SK-N-SH (cell line): ENCODE data around the gene SDCCAG8. TPM values are rescaled to one million over a fixed set of nuclear protein-coding genes. Genes with fewer than 3 reads are reported as not detected.

Experiments used
- CTCF ChIA-PET: fragments of 300-600, 350-600 bp; formaldehyde crosslinking; extraction: SDS; loops from one replicate; lab custom pipeline; 2021; lab: Yijun Ruan, JAX
- POLR2A ChIA-PET: fragments of 350-600 bp; sonication (Branson Sonifier 250); formaldehyde crosslinking; extraction: SDS; loops from one replicate; lab custom pipeline; 2020; ENCODE audit warnings: antibody characterized with exemption, inconsistent platforms; lab: Yijun Ruan, JAX
- DNase-seq: peaks from one replicate; pipeline ENCODE4 v3.0.0; 2012
- H2AFZ ChIP-seq: fragments of 200-600 bp; sonication (generic); 2 replicates; pipeline ENCODE4 v1.8.1; 2016; ENCODE audit warnings: antibody characterized with exemption, mild to moderate bottlenecking, low read depth
- H3F3A ChIP-seq: fragments of 200-600 bp; sonication (generic); replicated peaks from 2 replicates; pipeline ENCODE3; 2016; ENCODE audit warnings: antibody characterized with exemption, mild to moderate bottlenecking; ENCODE audit not compliant: insufficient read depth
- H3K27ac ChIP-seq, 2 experiments: fragments of 200-500 bp in 1 of 2; fragments of 200-600 bp in 1 of 2; sonication (Bioruptor generic) in 1 of 2; sonication (generic), shearing (Covaris generic) in 1 of 2; 2 replicates each; pipeline versions ENCODE4 v1.5.1 to v1.6.1; 2014 to 2016; ENCODE audit warnings: low read depth in 2 of 2, inconsistent platforms in 1 of 2, low read length in 1 of 2, mild to moderate bottlenecking in 1 of 2, mixed read lengths in 1 of 2
- H3K27me3 ChIP-seq: fragments of 200-600 bp; sonication (generic), shearing (Covaris generic); 2 replicates; pipeline ENCODE4 v1.6.1; 2016; ENCODE audit warnings: mixed run types; ENCODE audit not compliant: insufficient read depth
- H3K36me3 ChIP-seq, 2 experiments: fragments of 200-500 bp in 1 of 2; fragments of 200-600 bp in 1 of 2; sonication (Bioruptor generic) in 1 of 2; sonication (generic) in 1 of 2; replicated peaks in 1 of 2; 2 replicates each; pipeline versions ENCODE3 to v1.5.1; 2014 to 2016; ENCODE audit warnings: low read length in 1 of 2, mild to moderate bottlenecking in 1 of 2; ENCODE audit not compliant: insufficient read depth in 2 of 2, control insufficient read depth in 1 of 2
- H3K4me1 ChIP-seq, 2 experiments: fragments of 200-500 bp in 1 of 2; fragments of 200-600 bp in 1 of 2; sonication (Bioruptor generic) in 1 of 2; sonication (generic), shearing (Covaris generic) in 1 of 2; 2 replicates each; pipeline versions ENCODE4 v1.5.1 to v1.6.1; 2014 to 2016; ENCODE audit warnings: low read depth in 1 of 2, low read length in 1 of 2, mixed run types in 1 of 2; ENCODE audit not compliant: insufficient read depth in 2 of 2, control insufficient read depth in 1 of 2
- H3K4me2 ChIP-seq: fragments of 200-600 bp; sonication (generic), shearing (Covaris generic); 2 replicates; pipeline ENCODE4 v1.6.1; 2017; ENCODE audit warnings: mixed run types
- H3K4me3 ChIP-seq, 2 experiments: fragments of 200-500 bp in 1 of 2; fragments of 200-600 bp in 1 of 2; sonication (Bioruptor generic) in 1 of 2; sonication (generic), shearing (Covaris generic) in 1 of 2; 2 replicates each; pipeline versions ENCODE4 v1.5.1 to v1.8.1; 2014 to 2016; ENCODE audit warnings: low read depth in 2 of 2, inconsistent platforms in 1 of 2, low read length in 1 of 2, mild to moderate bottlenecking in 1 of 2, mixed read lengths in 1 of 2, moderate library complexity in 1 of 2
- H3K79me2 ChIP-seq: fragments of 200-600 bp; sonication (generic); 2 replicates; pipeline ENCODE4 v1.8.1; 2017; ENCODE audit warnings: mild to moderate bottlenecking; ENCODE audit not compliant: insufficient read depth
- H3K9ac ChIP-seq: fragments of 200-600 bp; sonication (generic); 2 replicates; pipeline ENCODE4 v1.6.1; 2017; ENCODE audit warnings: mixed run types
- H3K9me2 ChIP-seq: fragments of 200-600 bp; sonication (generic); 2 replicates; pipeline ENCODE4 v1.6.1; 2017; ENCODE audit warnings: mixed run types
- H3K9me3 ChIP-seq: fragments of 200-600 bp; sonication (generic); 2 replicates; pipeline ENCODE4 v1.6.1; 2017; ENCODE audit warnings: mixed run types, mild to moderate bottlenecking, moderate library complexity
- H4K20me1 ChIP-seq: fragments of 200-600 bp; sonication (generic); 2 replicates; pipeline ENCODE4 v1.6.1; 2017; ENCODE audit warnings: mild to moderate bottlenecking, mixed run types; ENCODE audit not compliant: insufficient read depth
- CHD2 ChIP-seq: fragments of 150-350 bp; IDR thresholded peaks from 2 replicates; pipeline ENCODE4 v1.6.1; 2018; ENCODE audit warnings: low read length; ENCODE audit not compliant: partially characterized antibody
- ELF1 ChIP-seq: IDR thresholded peaks from 2 replicates; pipeline ENCODE4 v1.4.0; 2012
- EP300 ChIP-seq, 2 experiments: IDR thresholded peaks; 2 replicates each; pipeline versions ENCODE4 v1.4.0 to v1.6.1; 2012; ENCODE audit warnings: borderline replicate concordance in 1 of 2, low read depth in 1 of 2, low read length in 1 of 2
- EZH2phosphoT487 ChIP-seq: fragments of 200-600 bp; sonication (generic); IDR thresholded peaks from 2 replicates; pipeline ENCODE4 v1.6.1; 2017; ENCODE audit warnings: low read depth, mixed run types, mild to moderate bottlenecking, antibody characterized with exemption, moderate library complexity, borderline replicate concordance
- FOSL2 ChIP-seq: IDR thresholded peaks from 2 replicates; pipeline ENCODE4 v1.4.0; 2012; ENCODE audit warnings: low read depth, mild to moderate bottlenecking, moderate library complexity, borderline replicate concordance
- GABPA ChIP-seq: IDR thresholded peaks from 2 replicates; pipeline ENCODE4 v1.4.0; 2012; ENCODE audit warnings: low read depth, mild to moderate bottlenecking
- JUND ChIP-seq: IDR thresholded peaks from 2 replicates; pipeline ENCODE4 v1.4.0; 2012
- MEF2A ChIP-seq: IDR thresholded peaks from 2 replicates; pipeline ENCODE4 v1.4.0; 2012; ENCODE audit warnings: low read depth, borderline replicate concordance
- MXI1 ChIP-seq: IDR thresholded peaks from 2 replicates; pipeline ENCODE4 v1.6.1; 2012; ENCODE audit warnings: mild to moderate bottlenecking, low read depth, low read length, improper control_type of control experiment
- NFIC ChIP-seq: IDR thresholded peaks from 2 replicates; pipeline ENCODE4 v1.4.0; 2012; ENCODE audit warnings: borderline replicate concordance
- POLR2AphosphoS5 ChIP-seq: IDR thresholded peaks from 2 replicates; pipeline ENCODE4 v1.6.1; 2012; ENCODE audit warnings: low read depth, low read length
- RCOR1 ChIP-seq: fragments of 150-350 bp; IDR thresholded peaks from 2 replicates; pipeline ENCODE4 v1.6.1; 2017; ENCODE audit warnings: antibody characterized with exemption, low read length
- RFX5 ChIP-seq: IDR thresholded peaks from 2 replicates; pipeline ENCODE4 v1.6.1; 2012; ENCODE audit warnings: mild to moderate bottlenecking, improper control_type of control experiment, low read length
- RXRA ChIP-seq: IDR thresholded peaks from 2 replicates; pipeline ENCODE4 v1.4.0; 2012; ENCODE audit warnings: low read depth, mild to moderate bottlenecking, borderline replicate concordance
- SMC3 ChIP-seq: IDR thresholded peaks from 2 replicates; pipeline ENCODE4 v1.6.1; 2012; ENCODE audit warnings: low read depth, low read length, improper control_type of control experiment
- TEAD4 ChIP-seq: IDR thresholded peaks from 2 replicates; pipeline ENCODE4 v1.4.0; 2012; ENCODE audit warnings: mild to moderate bottlenecking, borderline replicate concordance; ENCODE audit not compliant: insufficient read depth
- YY1 ChIP-seq: IDR thresholded peaks from 2 replicates; pipeline ENCODE4 v1.4.0; 2012; ENCODE audit warnings: low read depth, mild to moderate bottlenecking
- WGBS: methylation state at CpG from one replicate; pipeline ENCODE4 v1.1.6; 2017; ENCODE audit warnings: low lambda C conversion rate; 5-methylcytosine and 5-hydroxymethylcytosine counted together
- polyA plus RNA-seq, 3 experiments: library from polyadenylated mRNA; depleted of rRNA; stranded (reverse); fragments of >200 nt; gene quantifications; 2 replicates each; pipeline ENCODE4 v1.2.3, GENCODE V29; 2012
- TF ChIP-seq, protein P1 (sequence below): IDR thresholded peaks from 2 replicates; pipeline ENCODE4; 2012
- TF ChIP-seq, protein P2 (sequence below): fragments of 150-350 bp; IDR thresholded peaks from 2 replicates; pipeline ENCODE4 v1.6.1; 2017; ENCODE audit warnings: antibody characterized with exemption, low read length, low read depth, borderline replicate concordance
- TF ChIP-seq, protein P3 (sequence below): IDR thresholded peaks from 2 replicates; pipeline ENCODE4 v1.4.0; 2012; ENCODE audit warnings: low read depth
- TF ChIP-seq, protein P4 (sequence below): fragments of 150-350 bp; IDR thresholded peaks from 2 replicates; pipeline ENCODE4 v1.6.1; 2016; ENCODE audit warnings: mild to moderate bottlenecking, low read depth, low read length

SDCCAG8 gene
- polyA plus RNA-seq, 1 of the 3 experiments (the other 2 are of a cell fraction): 22.7 TPM

DNA sequence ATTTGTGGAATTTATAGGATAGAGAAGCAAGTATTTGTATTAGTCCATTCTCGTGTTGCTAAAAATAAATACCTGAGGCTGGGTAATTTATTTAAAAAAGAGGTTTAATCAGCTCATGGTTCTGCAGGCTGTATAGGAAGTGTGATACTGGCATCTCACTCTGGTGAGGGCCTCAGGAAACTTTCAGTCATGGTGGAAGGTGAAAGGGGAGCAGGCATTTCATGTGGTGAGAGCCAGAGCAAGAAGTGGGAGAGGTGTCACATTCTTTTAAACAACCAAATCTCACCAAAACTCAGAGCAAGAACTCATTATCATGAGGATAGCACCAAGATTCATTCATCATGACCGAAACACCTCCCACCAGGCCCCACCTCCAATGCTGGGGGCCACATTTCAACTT is 18.1 kb downstream of the SDCCAG8 start:
- H3K4me1 ChIP-seq: peaks cover 10 to 19% of the 10 kb centered on the region in 2 experiments
- H3K27ac ChIP-seq: no peak overlapping the region
- H3K4me3 ChIP-seq: no peak overlapping the region
- TF ChIP-seq RFX5 (no peak), FOSL2 (no peak), RCOR1 (no peak), YY1 (no peak)
- TF ChIP-seq, protein P1, sequence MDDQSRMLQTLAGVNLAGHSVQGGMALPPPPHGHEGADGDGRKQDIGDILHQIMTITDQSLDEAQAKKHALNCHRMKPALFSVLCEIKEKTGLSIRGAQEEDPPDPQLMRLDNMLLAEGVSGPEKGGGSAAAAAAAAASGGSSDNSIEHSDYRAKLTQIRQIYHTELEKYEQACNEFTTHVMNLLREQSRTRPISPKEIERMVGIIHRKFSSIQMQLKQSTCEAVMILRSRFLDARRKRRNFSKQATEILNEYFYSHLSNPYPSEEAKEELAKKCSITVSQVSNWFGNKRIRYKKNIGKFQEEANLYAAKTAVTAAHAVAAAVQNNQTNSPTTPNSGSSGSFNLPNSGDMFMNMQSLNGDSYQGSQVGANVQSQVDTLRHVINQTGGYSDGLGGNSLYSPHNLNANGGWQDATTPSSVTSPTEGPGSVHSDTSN: no peak
- TF ChIP-seq, protein P2, sequence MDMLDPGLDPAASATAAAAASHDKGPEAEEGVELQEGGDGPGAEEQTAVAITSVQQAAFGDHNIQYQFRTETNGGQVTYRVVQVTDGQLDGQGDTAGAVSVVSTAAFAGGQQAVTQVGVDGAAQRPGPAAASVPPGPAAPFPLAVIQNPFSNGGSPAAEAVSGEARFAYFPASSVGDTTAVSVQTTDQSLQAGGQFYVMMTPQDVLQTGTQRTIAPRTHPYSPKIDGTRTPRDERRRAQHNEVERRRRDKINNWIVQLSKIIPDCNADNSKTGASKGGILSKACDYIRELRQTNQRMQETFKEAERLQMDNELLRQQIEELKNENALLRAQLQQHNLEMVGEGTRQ: no peak
- 99% methylated on average over 2 of the region's 2 CpGs for WGBS
- no peaks in the 10 kb centered on the region for H3K27me3 ChIP-seq
- peaks cover 30% of the 10 kb centered on the region for H3F3A ChIP-seq
- no peak for DNase-seq
- peaks cover 52 to 53% of the 10 kb centered on the region in 2 experiments for H3K36me3 ChIP-seq
- H3K9ac ChIP-seq: no peak overlapping the region
- no peaks in the 10 kb centered on the region for H3K9me2 ChIP-seq
- peaks cover 10% of the 10 kb centered on the region; the same call in 1 of the 2 replicates for H3K9me3 ChIP-seq
- H4K20me1 ChIP-seq: no peaks in the 10 kb centered on the region
- no peak overlapping the region for H2AFZ ChIP-seq
- POLR2A ChIA-PET: interaction anchor here (2.4 kb wide), 1 partner anchor 18 kb away, joined by 9 read pairs; the partner anchor contains the start of genes CEP170 and SDCCAG8
- H3K79me2 ChIP-seq: peaks cover 49% of the 10 kb centered on the region
- H3K4me2 ChIP-seq: no peak overlapping the region
- CTCF ChIA-PET: no interaction called here

DNA sequence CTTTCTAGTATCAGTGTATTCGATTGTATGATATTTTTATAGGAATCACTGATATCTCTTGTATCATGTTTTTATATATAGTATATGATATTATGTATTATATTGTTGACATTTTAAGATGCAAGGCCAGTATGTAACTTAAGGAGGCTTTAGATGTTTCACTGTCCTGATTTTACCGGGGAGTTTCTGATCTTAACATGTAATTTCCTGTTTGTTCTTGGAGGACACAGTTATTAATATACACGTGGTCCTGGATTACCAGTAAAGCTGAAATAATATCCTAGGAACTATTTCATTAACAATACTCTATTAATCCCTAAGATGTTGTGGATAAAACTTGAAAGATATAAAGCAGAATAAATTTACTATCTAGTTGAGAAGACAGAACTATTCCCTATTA is 19.5 kb downstream of the SDCCAG8 start:
- DNase-seq: no peak
- ChIA-PET CTCF (no interaction called here), POLR2A (no interaction called here)
- no peaks in the 10 kb centered on the region for H3K9me2 ChIP-seq
- H4K20me1 ChIP-seq: no peaks in the 10 kb centered on the region
- H3K36me3 ChIP-seq: peaks cover 52 to 59% of the 10 kb centered on the region in 2 experiments
- H2AFZ ChIP-seq: no peak overlapping the region
- no peaks in the 10 kb centered on the region for H3K27me3 ChIP-seq
- whole genome bisulfite sequencing: 93% methylated on average over 3 of the region's 3 CpGs
- H3K4me3 ChIP-seq: no peak overlapping the region
- TF ChIP-seq, protein P3, sequence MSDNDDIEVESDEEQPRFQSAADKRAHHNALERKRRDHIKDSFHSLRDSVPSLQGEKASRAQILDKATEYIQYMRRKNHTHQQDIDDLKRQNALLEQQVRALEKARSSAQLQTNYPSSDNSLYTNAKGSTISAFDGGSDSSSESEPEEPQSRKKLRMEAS: no peak
- TF ChIP-seq EZH2phosphoT487: no peak
- TF ChIP-seq TEAD4: no peak
- TF ChIP-seq NFIC: no peak
- TF ChIP-seq, protein P1: no peak
- no peak for TF ChIP-seq MXI1
- TF ChIP-seq GABPA: no peak
- no peak for TF ChIP-seq YY1
- TF ChIP-seq, protein P4, sequence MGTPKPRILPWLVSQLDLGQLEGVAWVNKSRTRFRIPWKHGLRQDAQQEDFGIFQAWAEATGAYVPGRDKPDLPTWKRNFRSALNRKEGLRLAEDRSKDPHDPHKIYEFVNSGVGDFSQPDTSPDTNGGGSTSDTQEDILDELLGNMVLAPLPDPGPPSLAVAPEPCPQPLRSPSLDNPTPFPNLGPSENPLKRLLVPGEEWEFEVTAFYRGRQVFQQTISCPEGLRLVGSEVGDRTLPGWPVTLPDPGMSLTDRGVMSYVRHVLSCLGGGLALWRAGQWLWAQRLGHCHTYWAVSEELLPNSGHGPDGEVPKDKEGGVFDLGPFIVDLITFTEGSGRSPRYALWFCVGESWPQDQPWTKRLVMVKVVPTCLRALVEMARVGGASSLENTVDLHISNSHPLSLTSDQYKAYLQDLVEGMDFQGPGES: no peak
- no peak for TF ChIP-seq CHD2
- no peak for TF ChIP-seq EP300 (IDR thresholded peaks at IDR 0.05; ENCODE audit: borderline replicate concordance in 1 of 2, low read depth in 1 of 2, low read length in 1 of 2)
- no peak for TF ChIP-seq RXRA
- TF ChIP-seq FOSL2: no peak
- no peak for TF ChIP-seq ELF1
- TF ChIP-seq SMC3: no peak
- no peak for TF ChIP-seq MEF2A
- TF ChIP-seq JUND: no peak
- TF ChIP-seq POLR2AphosphoS5: no peak
- H3K9me3 ChIP-seq: peaks cover 10% of the 10 kb centered on the region; the same call in 1 of the 2 replicates
- H3K27ac ChIP-seq: no peak overlapping the region
- H3K4me1 ChIP-seq: peaks cover under 1 to 5% of the 10 kb centered on the region in 2 experiments; a peak in 2 of 4 replicates
- H3F3A ChIP-seq: peaks cover 30% of the 10 kb centered on the region
- H3K9ac ChIP-seq: no peak overlapping the region
- H3K79me2 ChIP-seq: peaks cover 46% of the 10 kb centered on the region
- no peak overlapping the region for H3K4me2 ChIP-seq
